ENCODE results near the gene TMEM154.

TMEM154 gene

DNA sequence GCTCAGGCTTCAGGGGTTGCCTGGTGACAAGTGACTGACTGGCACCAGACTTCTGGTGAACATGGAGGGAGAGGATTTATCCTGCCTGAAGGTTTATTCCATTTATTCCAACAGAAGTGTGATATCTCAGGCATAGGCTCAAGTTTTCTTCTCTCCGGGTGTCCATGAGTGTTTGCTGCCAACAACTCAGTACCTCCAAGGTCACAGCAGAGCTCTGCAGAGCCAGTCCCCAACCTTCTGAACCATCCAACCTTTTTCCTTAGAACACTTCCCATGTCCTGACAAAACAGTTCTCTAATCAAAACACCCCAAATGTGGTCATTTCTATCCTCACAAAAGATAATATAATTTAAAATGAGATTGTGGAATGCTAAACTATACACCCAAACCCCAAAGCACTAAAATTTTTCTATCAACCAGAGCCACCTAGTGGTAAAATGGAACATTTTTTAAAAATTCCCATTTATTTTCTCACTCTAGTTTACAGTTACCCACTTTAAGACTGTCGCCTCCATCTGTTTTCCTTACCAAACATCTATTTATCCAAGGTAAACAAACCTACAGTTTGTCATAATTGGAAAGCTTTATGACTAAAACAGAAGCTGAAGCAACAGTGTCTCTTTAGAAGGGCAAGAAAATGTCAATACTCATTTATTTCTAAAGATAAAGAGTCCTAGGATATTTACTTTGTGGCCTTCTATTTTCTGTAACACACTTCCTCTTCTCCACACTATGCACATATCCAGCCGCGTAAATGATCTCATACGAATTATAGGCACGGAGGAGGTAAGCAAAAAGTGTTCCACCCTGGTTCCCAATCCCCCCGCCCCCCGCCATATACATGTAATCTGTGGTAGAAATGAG lies 39.5 kb downstream of the TMEM154 start:
- TF ChIP-seq RAD21 (IDR thresholded peaks at IDR 0.05; ENCODE audit: low read depth) (peak; percentile 74), TEAD4 (IDR thresholded peaks at IDR 0.05) (no peak)

DNA sequence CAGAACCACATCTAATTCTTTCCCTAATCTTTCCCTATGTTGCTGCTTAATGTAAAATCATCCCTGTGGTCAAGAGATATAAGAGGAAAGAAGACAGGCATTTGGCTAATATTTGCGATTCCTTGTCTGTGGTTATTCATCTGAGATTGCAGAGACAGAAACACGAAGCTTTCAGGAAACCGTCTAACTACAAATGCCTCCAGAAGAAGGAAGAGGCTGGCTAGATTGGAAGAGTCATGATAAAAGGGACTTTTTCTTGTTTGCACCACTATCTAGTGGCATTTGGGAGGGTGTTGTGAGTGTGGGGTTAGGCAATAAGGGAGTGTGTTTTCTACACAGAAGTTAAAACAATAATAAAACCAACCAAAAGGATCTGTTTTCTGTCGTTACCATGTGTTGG lies 43.9 kb downstream of the TMEM154 start:
- TF ChIP-seq EGR1 (IDR thresholded peaks at IDR 0.05) (no peak), EP300 (IDR thresholded peaks at IDR 0.05; ENCODE audit: borderline replicate concordance) (no peak), YY1 (IDR thresholded peaks at IDR 0.05; ENCODE audit: low read depth) (no peak), CEBPB (IDR thresholded peaks at IDR 0.05) (no peak), RAD21 (IDR thresholded peaks at IDR 0.05; ENCODE audit: low read depth) (no peak), TAF1 (IDR thresholded peaks at IDR 0.05; ENCODE audit: low read depth) (no peak), NFIC (IDR thresholded peaks at IDR 0.05) (no peak), ZBTB7A (IDR thresholded peaks at IDR 0.05; ENCODE audit: low read depth) (no peak), TCF12 (IDR thresholded peaks at IDR 0.05; ENCODE audit: low read depth) (no peak), TEAD4 (IDR thresholded peaks at IDR 0.05) (no peak), CREB1 (IDR thresholded peaks at IDR 0.05; ENCODE audit: low read depth) (no peak), FOXM1 (IDR thresholded peaks at IDR 0.05; ENCODE audit: borderline replicate concordance, low read depth) (no peak)
- TF ChIP-seq, protein P1, sequence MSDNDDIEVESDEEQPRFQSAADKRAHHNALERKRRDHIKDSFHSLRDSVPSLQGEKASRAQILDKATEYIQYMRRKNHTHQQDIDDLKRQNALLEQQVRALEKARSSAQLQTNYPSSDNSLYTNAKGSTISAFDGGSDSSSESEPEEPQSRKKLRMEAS (IDR thresholded peaks at IDR 0.05) = no peak
- TF ChIP-seq, protein P2, sequence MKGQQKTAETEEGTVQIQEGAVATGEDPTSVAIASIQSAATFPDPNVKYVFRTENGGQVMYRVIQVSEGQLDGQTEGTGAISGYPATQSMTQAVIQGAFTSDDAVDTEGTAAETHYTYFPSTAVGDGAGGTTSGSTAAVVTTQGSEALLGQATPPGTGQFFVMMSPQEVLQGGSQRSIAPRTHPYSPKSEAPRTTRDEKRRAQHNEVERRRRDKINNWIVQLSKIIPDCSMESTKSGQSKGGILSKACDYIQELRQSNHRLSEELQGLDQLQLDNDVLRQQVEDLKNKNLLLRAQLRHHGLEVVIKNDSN (IDR thresholded peaks at IDR 0.05) = no peak
- TF ChIP-seq, protein P3, sequence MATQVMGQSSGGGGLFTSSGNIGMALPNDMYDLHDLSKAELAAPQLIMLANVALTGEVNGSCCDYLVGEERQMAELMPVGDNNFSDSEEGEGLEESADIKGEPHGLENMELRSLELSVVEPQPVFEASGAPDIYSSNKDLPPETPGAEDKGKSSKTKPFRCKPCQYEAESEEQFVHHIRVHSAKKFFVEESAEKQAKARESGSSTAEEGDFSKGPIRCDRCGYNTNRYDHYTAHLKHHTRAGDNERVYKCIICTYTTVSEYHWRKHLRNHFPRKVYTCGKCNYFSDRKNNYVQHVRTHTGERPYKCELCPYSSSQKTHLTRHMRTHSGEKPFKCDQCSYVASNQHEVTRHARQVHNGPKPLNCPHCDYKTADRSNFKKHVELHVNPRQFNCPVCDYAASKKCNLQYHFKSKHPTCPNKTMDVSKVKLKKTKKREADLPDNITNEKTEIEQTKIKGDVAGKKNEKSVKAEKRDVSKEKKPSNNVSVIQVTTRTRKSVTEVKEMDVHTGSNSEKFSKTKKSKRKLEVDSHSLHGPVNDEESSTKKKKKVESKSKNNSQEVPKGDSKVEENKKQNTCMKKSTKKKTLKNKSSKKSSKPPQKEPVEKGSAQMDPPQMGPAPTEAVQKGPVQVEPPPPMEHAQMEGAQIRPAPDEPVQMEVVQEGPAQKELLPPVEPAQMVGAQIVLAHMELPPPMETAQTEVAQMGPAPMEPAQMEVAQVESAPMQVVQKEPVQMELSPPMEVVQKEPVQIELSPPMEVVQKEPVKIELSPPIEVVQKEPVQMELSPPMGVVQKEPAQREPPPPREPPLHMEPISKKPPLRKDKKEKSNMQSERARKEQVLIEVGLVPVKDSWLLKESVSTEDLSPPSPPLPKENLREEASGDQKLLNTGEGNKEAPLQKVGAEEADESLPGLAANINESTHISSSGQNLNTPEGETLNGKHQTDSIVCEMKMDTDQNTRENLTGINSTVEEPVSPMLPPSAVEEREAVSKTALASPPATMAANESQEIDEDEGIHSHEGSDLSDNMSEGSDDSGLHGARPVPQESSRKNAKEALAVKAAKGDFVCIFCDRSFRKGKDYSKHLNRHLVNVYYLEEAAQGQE (IDR thresholded peaks at IDR 0.05; ENCODE audit: low read depth) = no peak

DNA sequence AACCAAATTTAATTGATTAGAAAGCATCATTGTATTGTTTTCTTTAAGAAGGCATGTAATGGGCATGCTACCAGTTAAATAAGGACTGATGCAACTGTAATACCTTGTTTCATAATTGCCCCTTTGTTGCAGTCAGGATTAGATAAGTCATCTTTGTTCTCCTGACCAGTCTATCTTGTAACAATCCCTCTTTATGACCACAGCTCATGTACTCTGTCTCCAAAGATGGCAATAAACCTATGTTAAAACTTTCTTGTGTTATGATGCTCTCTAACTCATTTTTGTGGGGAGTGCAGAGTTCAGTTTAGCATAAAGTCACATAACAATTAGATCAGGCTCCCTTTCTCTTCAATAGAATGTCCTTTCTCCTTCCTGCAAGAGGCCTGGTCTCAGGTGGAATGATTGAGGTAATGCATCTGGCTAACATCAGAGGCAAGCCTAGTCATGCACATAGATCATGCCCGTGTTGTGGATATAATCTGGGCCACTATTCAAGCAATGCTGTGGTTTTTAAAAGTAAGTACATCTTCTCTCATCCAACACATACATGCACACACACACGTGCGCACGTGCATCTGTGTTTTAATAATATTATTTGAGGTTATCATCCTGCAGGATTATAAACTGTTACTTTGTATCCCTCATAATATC lies 45.6 kb downstream of the TMEM154 start:
- no peak for TF ChIP-seq CEBPB (IDR thresholded peaks at IDR 0.05)
- TF ChIP-seq, protein P1 (IDR thresholded peaks at IDR 0.05) = no peak
- TF ChIP-seq TAF1 (IDR thresholded peaks at IDR 0.05; ENCODE audit: low read depth) = no peak
- no peak for TF ChIP-seq TCF12 (IDR thresholded peaks at IDR 0.05; ENCODE audit: low read depth)
- TF ChIP-seq FOXM1 (IDR thresholded peaks at IDR 0.05; ENCODE audit: borderline replicate concordance, low read depth) = no peak
- no peak for TF ChIP-seq EGR1 (IDR thresholded peaks at IDR 0.05)
- no peak for TF ChIP-seq NFIC (IDR thresholded peaks at IDR 0.05)
- TF ChIP-seq YY1 (IDR thresholded peaks at IDR 0.05; ENCODE audit: low read depth) = no peak
- TF ChIP-seq, protein P3 (IDR thresholded peaks at IDR 0.05; ENCODE audit: low read depth) = no peak
- no peak for TF ChIP-seq CREB1 (IDR thresholded peaks at IDR 0.05; ENCODE audit: low read depth)
- TF ChIP-seq ZBTB7A (IDR thresholded peaks at IDR 0.05; ENCODE audit: low read depth) = no peak
- TF ChIP-seq TEAD4 (IDR thresholded peaks at IDR 0.05) = no peak

DNA sequence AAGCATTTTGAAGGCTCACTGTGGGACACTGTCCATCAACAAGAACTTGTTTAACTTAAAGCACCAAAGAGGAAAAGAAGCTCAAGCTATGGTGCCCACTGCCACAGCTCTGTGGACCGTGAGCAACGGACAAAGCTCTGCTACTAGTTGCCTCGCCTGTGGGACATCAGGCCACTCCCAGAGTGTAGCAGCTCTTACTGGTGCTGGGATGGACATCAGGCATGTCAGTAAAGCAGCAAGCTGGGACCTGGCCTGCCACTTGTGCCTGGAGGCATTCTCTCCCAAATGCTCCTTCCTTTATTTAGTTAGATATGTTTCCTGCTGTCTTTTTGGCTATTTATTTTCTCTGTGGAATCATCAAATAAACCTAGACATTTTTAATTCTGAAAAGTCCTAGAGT lies 46.7 kb downstream of the TMEM154 start:
- TF ChIP-seq, protein P3 (IDR thresholded peaks at IDR 0.05; ENCODE audit: low read depth) = no peak
- no peak for TF ChIP-seq NFIC (IDR thresholded peaks at IDR 0.05)
- no peak for TF ChIP-seq TCF12 (IDR thresholded peaks at IDR 0.05; ENCODE audit: low read depth)
- TF ChIP-seq ZBTB7A (IDR thresholded peaks at IDR 0.05; ENCODE audit: low read depth) = no peak
- TF ChIP-seq FOXM1 (IDR thresholded peaks at IDR 0.05; ENCODE audit: borderline replicate concordance, low read depth) = no peak
- TF ChIP-seq, protein P2 (IDR thresholded peaks at IDR 0.05) = no peak
- TF ChIP-seq, protein P1 (IDR thresholded peaks at IDR 0.05) = no peak
- no peak for TF ChIP-seq TAF1 (IDR thresholded peaks at IDR 0.05; ENCODE audit: low read depth)
- TF ChIP-seq EP300 (IDR thresholded peaks at IDR 0.05; ENCODE audit: borderline replicate concordance) = no peak
- no peak for TF ChIP-seq CEBPB (IDR thresholded peaks at IDR 0.05)
- TF ChIP-seq RAD21 (IDR thresholded peaks at IDR 0.05; ENCODE audit: low read depth) = no peak
- TF ChIP-seq YY1 (IDR thresholded peaks at IDR 0.05; ENCODE audit: low read depth) = no peak
- no peak for TF ChIP-seq CREB1 (IDR thresholded peaks at IDR 0.05; ENCODE audit: low read depth)

All from Ishikawa (cell line).